B cell (primary cell): Measurements from ENCODE around the gene TBC1D22A. TPM values are rescaled to one million over a fixed set of nuclear protein-coding genes. Genes with fewer than 3 reads are reported as not detected.
A peak's percentile ranks its signal among the peaks of the same experiment; 100 is the strongest.

Source experiments
- ATAC-seq: fragments of 200-7000 bp; cut with Tn5 transposase; one replicate; pipeline ENCODE4 v1.10.0; 2021; ENCODE audit warnings: low read depth, mild to moderate bottlenecking, moderate number of reproducible peaks, moderate library complexity
- CTCF ChIA-PET: fragments of 350-600 bp; sonication (Branson Sonifier 250); formaldehyde crosslinking; loops from one replicate; lab custom pipeline; 2021; ENCODE audit warnings: antibody characterized with exemption, inconsistent platforms; lab: Charles Lee
- POLR2A ChIA-PET: fragments of 350-600 bp; sonication (Branson Sonifier 250); formaldehyde crosslinking; loops from one replicate; lab custom pipeline; 2021; ENCODE audit warnings: antibody characterized with exemption; lab: Charles Lee
- DNase-seq: peaks from one replicate; pipeline ENCODE4 v3.0.0; 2013
- H2AFZ ChIP-seq: 2 replicates; pipeline ENCODE4 v1.6.1; 2012; ENCODE audit warnings: mild to moderate bottlenecking, low read depth, low read length; ENCODE audit not compliant: insufficient read depth, poor library complexity, severe bottlenecking
- H3K27ac ChIP-seq, 2 donors: 1 replicate in 1 of 2; 2 replicates in 1 of 2; pipeline ENCODE4 v1.5.1; 2012 to 2013; ENCODE audit warnings: low read length in 2 of 2, mild to moderate bottlenecking in 2 of 2, moderate library complexity in 1 of 2
- H3K27me3 ChIP-seq, 4 experiments: fragments of 200-600 bp in 1 of 4; sonication (generic) in 1 of 4; replicated peaks in 1 of 4; 1 replicate in 2 of 4; 2 replicates in 2 of 4; pipeline versions ENCODE4 v1.6.1 to v1.7.0; 2013 to 2016; ENCODE audit warnings: low read length in 3 of 4, mild to moderate bottlenecking in 2 of 4, mixed read lengths in 1 of 4, moderate library complexity in 1 of 4; ENCODE audit not compliant: insufficient read depth in 4 of 4, control insufficient read depth in 3 of 4; ENCODE audit errors: control extremely low read depth in 1 of 4
- H3K36me3 ChIP-seq, 2 experiments: replicated peaks in 1 of 2; 1 replicate in 1 of 2; 2 replicates in 1 of 2; pipeline versions ENCODE4 v1.6.1 to v1.7.1; 2013; ENCODE audit warnings: low read length in 1 of 2; ENCODE audit not compliant: insufficient read depth in 2 of 2, control insufficient read depth in 1 of 2; ENCODE audit errors: control extremely low read depth in 1 of 2, extremely low read depth in 1 of 2
- H3K4me1 ChIP-seq, 2 donors: fragments of 200-600 bp in 1 of 2; sonication (generic) in 1 of 2; 1 replicate in 1 of 2; 2 replicates in 1 of 2; pipeline versions ENCODE4 v1.5.1 to v1.6.1; 2013 to 2017; ENCODE audit warnings: low read length in 2 of 2; ENCODE audit not compliant: control insufficient read depth in 2 of 2, insufficient read depth in 2 of 2
- H3K4me2 ChIP-seq: replicated peaks from 2 replicates; pipeline ENCODE3; 2012; ENCODE audit warnings: mild to moderate bottlenecking, low read depth, low read length; ENCODE audit not compliant: poor library complexity, severe bottlenecking
- H3K4me3 ChIP-seq, 5 experiments: fragments of 200-600 bp in 1 of 5; sonication (generic) in 1 of 5; 1 replicate in 3 of 5; 2 replicates in 2 of 5; pipeline versions ENCODE4 v1.5.1 to v1.7.0; 2011 to 2016; ENCODE audit warnings: low read length in 4 of 5, mild to moderate bottlenecking in 4 of 5, low read depth in 2 of 5, control low read depth in 1 of 5, moderate library complexity in 1 of 5; ENCODE audit not compliant: insufficient read depth in 1 of 5; ENCODE audit errors: control extremely low read depth in 1 of 5, extremely low read depth in 1 of 5
- H3K79me2 ChIP-seq: fragments of 200-600 bp; sonication (generic); one replicate; pipeline ENCODE4 v1.6.0; 2016; ENCODE audit warnings: low read length; ENCODE audit not compliant: control insufficient read depth, insufficient read depth
- H3K9ac ChIP-seq: fragments of 200-600 bp; sonication (generic); 2 replicates; pipeline ENCODE4 v1.6.1; 2017; ENCODE audit warnings: mild to moderate bottlenecking, low read length, moderate library complexity
- H3K9me3 ChIP-seq, 3 donors: one replicate each; pipeline versions ENCODE4 v1.6.1 to v1.7.1; 2013; ENCODE audit warnings: low read length in 2 of 3; ENCODE audit not compliant: control insufficient read depth in 2 of 3, insufficient read depth in 1 of 3; ENCODE audit errors: control extremely low read depth in 1 of 3
- H4K20me1 ChIP-seq: 2 replicates; pipeline ENCODE4 v1.6.0; 2012; ENCODE audit warnings: mild to moderate bottlenecking, low read length; ENCODE audit not compliant: insufficient read depth, control insufficient read depth, poor library complexity, severe bottlenecking
- H3K27ac Mint-ChIP-seq: one replicate; pipeline ENCODE4 v1.8.0; 2021; ENCODE audit warnings: mixed read lengths
- H3K27me3 Mint-ChIP-seq: one replicate; pipeline ENCODE4 v1.8.0; 2021; ENCODE audit warnings: mixed read lengths
- H3K4me1 Mint-ChIP-seq: one replicate; pipeline ENCODE4 v1.8.0; 2021; ENCODE audit warnings: mixed read lengths
- H3K4me3 Mint-ChIP-seq: one replicate; pipeline ENCODE4 v1.8.0; 2021; ENCODE audit warnings: mixed read lengths
- H3K9me3 Mint-ChIP-seq: one replicate; pipeline ENCODE4 v1.8.0; 2022; ENCODE audit warnings: mixed read lengths; ENCODE audit not compliant: insufficient read depth
- EZH2 ChIP-seq: IDR thresholded peaks from 2 replicates; pipeline ENCODE4 v1.6.1; 2012; ENCODE audit warnings: borderline replicate concordance, low read depth, mild to moderate bottlenecking, moderate library complexity, low read length; ENCODE audit not compliant: insufficient read depth, poor library complexity, severe bottlenecking
- WGBS: methylation state at CpG from one replicate; pipeline ENCODE4 v1.1.5; 2013; ENCODE audit warnings: missing lambda C conversion rate; ENCODE audit not compliant: insufficient coverage; 5-methylcytosine and 5-hydroxymethylcytosine counted together
- intact Hi-C: fragments of 100-400 bp; cut with micrococcal nuclease; formaldehyde crosslinking; loops from one replicate; pipeline ENCODE4 v1.10.0; 2022
- polyA plus RNA-seq: library from polyadenylated mRNA; depleted of rRNA; stranded (reverse); fragments of >200 nt; gene quantifications from 2 replicates; pipeline ENCODE4 v1.2.3, GENCODE V29; 2012
- total RNA-seq, 2 donors: library from RNA; stranded (reverse); fragments of 120-200 nt in 1 of 2; gene quantifications; 1 replicate in 1 of 2; 2 replicates in 1 of 2; pipeline versions ENCODE4 v1.2.3 to v1.2.4, GENCODE V29; 2013 to 2022
- TF ChIP-seq, protein P1 (sequence below): fragments of 200-600 bp; IDR thresholded peaks from one replicate; pipeline ENCODE4 v1.8.0; 2022; ENCODE audit warnings: antibody characterized with exemption, mild to moderate bottlenecking

TBC1D22A gene
- total and polyA plus RNA-seq, 2 donors (not counting 1 experiment from before 2014, with no cell fraction given), result 73.8 to 128 TPM

DNA sequence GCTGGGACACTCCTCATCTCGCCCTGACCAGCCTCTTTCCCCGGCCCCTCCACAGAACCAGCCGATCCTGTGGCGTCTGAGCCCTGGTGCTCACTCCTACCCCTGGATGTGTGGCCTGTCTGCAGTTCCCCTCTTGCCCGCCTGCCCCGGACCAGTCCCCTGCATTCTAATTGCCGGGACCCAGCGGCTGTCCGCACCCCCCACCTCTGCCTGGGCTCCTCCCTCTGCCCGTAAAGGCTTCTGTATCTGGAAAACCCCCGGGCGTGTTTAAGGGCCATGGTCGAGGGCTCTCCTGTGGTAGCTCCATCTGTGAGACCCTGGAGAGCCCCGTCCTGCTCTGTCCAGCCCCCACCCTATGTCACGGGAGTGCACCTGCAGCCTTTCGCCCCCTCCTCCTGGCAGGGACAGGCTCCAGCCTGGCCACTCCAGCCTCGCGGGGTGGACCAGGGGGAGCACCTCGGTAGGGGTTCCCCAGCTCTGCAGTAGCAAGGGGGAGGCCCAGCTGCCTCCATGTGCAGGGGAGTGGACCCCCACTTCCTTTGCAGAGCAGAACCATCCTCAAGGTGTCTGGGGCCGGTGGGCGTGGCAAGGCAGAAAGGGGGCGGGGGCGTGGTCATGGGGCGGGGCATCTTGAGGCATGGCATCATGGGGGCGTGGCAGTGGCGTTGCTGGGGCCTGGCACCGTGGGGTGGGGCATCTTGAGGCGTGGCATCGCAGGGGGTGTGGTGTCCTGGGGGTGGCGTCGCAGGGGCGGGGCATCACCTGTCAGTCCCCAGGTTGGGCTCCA, 430.4 kb downstream of the TBC1D22A start:
- ChIA-PET CTCF (no interaction called here), POLR2A (no interaction called here)
- Histone ChIP-seq H3K27ac (no peak overlapping the region), H3K27me3 (no peaks in the 10 kb centered on the region), H3K4me2 (no peak overlapping the region), H4K20me1 (no peaks in the 10 kb centered on the region), H3K4me1 (no peaks in the 10 kb centered on the region), H3K79me2 (no peaks in the 10 kb centered on the region), H2AFZ (no peak overlapping the region), H3K9ac (no peak overlapping the region), H3K9me3 (peaks cover 0 to 20% (median 0%) of the 10 kb centered on the region in 3 donors), H3K4me3 (no peak overlapping the region), H3K36me3 (no peaks in the 10 kb centered on the region)
- Mint-ChIP-seq H3K4me3 (no peak overlapping the region), H3K4me1 (no peaks in the 10 kb centered on the region), H3K27me3 (no peaks in the 10 kb centered on the region), H3K27ac (no peak overlapping the region), H3K9me3 (no peaks in the 10 kb centered on the region)
- ATAC-seq, result peak; percentile 46
- peak; percentile 51 for DNase-seq
- intact Hi-C loops, result no loop called here
- TF ChIP-seq, protein P1, sequence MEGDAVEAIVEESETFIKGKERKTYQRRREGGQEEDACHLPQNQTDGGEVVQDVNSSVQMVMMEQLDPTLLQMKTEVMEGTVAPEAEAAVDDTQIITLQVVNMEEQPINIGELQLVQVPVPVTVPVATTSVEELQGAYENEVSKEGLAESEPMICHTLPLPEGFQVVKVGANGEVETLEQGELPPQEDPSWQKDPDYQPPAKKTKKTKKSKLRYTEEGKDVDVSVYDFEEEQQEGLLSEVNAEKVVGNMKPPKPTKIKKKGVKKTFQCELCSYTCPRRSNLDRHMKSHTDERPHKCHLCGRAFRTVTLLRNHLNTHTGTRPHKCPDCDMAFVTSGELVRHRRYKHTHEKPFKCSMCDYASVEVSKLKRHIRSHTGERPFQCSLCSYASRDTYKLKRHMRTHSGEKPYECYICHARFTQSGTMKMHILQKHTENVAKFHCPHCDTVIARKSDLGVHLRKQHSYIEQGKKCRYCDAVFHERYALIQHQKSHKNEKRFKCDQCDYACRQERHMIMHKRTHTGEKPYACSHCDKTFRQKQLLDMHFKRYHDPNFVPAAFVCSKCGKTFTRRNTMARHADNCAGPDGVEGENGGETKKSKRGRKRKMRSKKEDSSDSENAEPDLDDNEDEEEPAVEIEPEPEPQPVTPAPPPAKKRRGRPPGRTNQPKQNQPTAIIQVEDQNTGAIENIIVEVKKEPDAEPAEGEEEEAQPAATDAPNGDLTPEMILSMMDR, result no peak
- TF ChIP-seq EZH2, result no peak
- WGBS, result 78% methylated on average over 27 of the region's 32 CpGs

DNA sequence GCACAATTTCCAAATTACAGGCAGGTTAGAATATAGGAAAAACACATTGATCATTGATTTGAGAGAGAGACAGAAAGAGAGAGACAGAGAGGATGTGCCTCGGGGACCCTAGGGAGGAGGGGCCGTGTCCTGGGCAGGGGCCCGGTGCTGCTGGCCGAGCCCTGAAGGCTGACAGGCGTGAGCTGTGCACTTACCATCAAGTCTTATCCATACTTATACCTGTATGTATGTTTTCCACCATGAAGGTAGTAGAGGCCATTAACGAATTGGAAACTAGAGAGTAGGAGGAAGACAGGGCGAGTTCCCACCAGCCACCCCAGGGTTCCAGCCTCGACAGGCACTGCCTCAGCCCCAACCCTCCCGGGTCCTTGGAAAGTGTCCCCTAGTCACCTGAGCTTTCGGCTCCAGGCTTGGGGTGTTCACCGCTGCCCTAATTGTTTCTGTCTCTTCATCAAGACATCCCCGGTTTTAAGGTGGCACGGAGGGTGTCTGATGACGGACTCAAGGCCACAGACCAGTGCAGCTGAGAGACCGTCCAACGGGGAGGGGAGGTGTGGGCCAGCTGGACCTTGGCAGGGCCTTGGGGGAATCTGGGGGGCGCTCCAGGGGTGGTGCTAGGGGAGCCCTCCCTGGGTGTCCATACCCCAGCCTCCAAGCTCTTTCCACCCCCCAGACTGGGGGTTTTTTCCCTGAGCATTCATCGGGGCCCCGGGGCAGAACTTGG, 431.3 kb downstream of the TBC1D22A start:
- Histone ChIP-seq H3K4me3 (no peak overlapping the region), H3K36me3 (no peaks in the 10 kb centered on the region), H4K20me1 (no peaks in the 10 kb centered on the region), H3K79me2 (no peaks in the 10 kb centered on the region), H3K27me3 (no peaks in the 10 kb centered on the region), H2AFZ (no peak overlapping the region), H3K9me3 (peaks cover 0 to 13% (median 0%) of the 10 kb centered on the region in 3 donors), H3K9ac (no peak overlapping the region), H3K27ac (no peak overlapping the region), H3K4me1 (no peaks in the 10 kb centered on the region), H3K4me2 (no peak overlapping the region)
- no peaks in the 10 kb centered on the region for H3K4me1 Mint-ChIP-seq
- H3K9me3 Mint-ChIP-seq, result no peaks in the 10 kb centered on the region
- TF ChIP-seq, protein P1, result no peak
- no peak for TF ChIP-seq EZH2
- DNase-seq, result no peak
- no peak overlapping the region for H3K4me3 Mint-ChIP-seq
- intact Hi-C loops, result no loop called here
- POLR2A ChIA-PET, result no interaction called here
- CTCF ChIA-PET, result no interaction called here
- no peak overlapping the region for H3K27ac Mint-ChIP-seq
- H3K27me3 Mint-ChIP-seq, result no peaks in the 10 kb centered on the region
- WGBS, result 94% methylated on average over 9 of the region's 19 CpGs
- ATAC-seq, result no peak
